ENCODE results near the gene HADHB.

GRCh38 chr2:26326514-26326913 is 81.8 kb downstream of the HADHB start:
- TF ChIP-seq CTCF (IDR thresholded peaks at IDR 0.05) (no peak), POLR2A (IDR thresholded peaks at IDR 0.05) (no peak)

Measured in testis (tissue), 2 donors.